Hippocampal formation (tissue), 2 donors: Measurements from ENCODE around the gene HSPB8.

Experiments
- DNase-seq, 2 donors: peaks; one replicate each; lab custom pipeline; 2025; lab: John Stamatoyannopoulos, UW

Gene HSPB8, protein sequence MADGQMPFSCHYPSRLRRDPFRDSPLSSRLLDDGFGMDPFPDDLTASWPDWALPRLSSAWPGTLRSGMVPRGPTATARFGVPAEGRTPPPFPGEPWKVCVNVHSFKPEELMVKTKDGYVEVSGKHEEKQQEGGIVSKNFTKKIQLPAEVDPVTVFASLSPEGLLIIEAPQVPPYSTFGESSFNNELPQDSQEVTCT

DNA sequence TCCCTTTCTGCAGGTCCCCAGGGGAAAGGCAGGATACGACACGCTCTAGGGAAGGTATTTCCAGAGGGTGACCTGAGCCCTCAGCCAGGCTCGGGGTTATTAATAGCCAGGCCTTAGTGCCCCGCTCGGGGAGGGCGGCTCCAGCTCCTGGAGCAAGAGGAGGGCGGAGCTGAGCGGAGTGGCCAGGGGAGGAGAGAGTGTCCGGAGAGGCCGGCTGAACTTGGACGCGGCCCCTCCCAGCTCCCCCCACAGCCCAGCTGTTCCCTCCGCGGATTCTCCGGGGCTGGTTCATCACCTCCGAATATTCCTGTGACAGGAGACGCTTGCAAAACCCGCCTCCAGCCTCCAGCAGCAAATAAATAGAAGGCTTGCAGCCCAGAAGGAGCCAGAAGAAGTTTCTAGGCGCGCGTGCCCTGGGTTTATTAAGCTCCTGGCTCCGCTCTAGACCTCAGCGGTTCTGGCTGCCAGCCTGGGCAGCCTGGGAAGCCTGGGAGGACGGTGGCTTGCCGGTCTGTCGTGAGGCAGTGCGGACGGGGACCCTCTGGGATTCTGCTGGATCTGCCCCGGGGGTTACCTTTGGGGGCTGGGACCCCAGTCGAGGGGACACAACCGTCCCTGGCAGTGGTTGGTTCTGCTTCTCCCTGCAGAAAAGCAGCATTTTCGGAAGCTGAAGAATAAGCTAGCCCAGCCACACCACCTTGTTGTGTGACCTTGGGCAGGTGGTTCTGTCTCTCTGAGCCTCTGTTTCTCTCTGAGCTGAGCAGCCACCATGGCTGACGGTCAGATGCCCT is at the start of gene HSPB8:
HSPB8 (plus strand) TSS at position 388 of the 791 bp plus-strand sequence; CDS start at position 770, 382 bp downstream.
- peak; percentile 43 to 46 for DNase-seq

- DNase-seq, result no peak
Observed at GRCh38 chr12:119129827-119130434, 48.8 kb upstream of the HSPB8 start.

GRCh38 chr12:119130523-119130922 is 48.2 kb upstream of the HSPB8 start:
- DNase-seq, result no peak

- DNase-seq, result no peak
Observed at GRCh38 chr12:119134284-119135072, 44.3 kb upstream of the HSPB8 start.

DNA sequence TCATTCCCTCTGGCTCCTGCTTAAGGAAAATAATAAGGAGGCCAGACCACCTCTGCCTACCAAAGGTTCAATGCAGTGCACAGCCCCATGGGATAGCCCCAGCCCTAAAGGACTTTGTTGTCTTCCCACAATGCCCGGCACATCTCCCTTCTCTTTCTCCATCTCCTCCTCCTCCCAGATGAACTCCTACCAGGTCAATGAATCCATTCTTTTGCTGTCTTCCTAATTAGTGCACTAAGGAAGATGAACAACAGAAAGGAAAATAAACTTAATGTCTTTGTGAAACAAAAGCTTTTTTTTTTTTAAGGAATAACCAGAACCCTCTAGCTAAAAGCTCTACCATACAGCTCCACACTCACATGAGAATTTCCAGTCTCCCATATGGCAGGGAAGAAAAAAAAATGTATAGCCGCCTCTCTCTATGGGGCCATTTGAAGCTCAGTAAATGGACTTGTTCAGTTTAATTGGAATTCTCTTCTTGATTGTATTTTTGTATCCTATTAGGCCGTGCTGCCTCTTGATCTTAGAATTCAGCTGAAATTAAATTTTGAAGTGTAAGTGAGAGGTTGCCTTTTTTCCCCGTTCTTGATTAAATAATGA is 41.8 kb upstream of the HSPB8 start:
- DNase-seq, result no peak

- DNase-seq, result no peak
Observed at GRCh38 chr12:119139448-119139847, 39.3 kb upstream of the HSPB8 start.

- DNase-seq, result no peak
Observed at GRCh38 chr12:119145367-119145766, 33.4 kb upstream of the HSPB8 start.

DNA sequence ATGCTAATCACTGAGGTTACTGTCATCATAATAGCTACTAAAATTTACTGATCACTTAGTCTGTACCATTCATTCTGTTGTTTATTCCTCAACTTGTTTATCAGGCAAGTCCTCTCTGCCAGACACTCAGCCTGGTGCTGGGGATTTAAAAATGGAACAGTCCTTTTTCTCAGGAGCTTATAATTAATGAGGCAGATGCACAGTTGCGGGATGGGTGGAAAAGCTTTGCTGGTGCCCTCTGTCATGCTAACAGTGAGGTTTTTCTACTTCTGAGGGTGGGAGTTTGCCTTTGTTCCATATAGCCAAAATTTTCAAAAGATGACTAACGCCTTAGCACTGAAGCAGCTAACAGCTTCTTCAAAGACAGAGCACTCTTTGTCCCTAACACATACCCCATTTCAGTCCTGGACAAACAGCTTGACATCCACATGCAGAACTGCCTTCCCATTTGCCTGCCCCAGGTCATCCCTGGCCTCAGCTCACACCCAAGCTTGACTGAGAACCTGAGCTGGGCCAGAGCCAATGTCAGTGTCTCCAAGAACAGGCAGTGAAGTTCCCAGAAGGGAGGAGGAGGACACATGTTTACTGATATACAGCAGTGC is 30.8 kb upstream of the HSPB8 start:
- no peak for DNase-seq

DNA sequence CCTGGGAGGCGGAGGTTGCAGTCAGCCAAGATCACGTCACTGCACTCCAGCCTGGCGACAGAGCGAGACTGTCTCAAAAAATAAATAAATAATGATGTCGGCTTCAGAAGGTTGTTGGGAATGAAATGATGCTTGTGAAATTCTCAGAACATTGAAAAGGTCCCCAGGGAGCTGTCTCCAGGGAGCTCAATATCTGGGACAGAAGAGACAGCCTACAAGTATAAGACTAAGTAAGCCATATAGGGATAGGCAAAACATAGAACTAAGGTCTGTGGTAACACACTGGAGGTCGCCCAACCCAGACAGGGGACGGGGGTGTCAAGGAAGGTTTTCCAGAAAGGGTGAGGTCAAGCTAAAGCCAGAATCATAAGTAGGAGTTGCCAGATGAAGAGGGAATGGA is 29.5 kb upstream of the HSPB8 start:
- DNase-seq, result no peak

DNA sequence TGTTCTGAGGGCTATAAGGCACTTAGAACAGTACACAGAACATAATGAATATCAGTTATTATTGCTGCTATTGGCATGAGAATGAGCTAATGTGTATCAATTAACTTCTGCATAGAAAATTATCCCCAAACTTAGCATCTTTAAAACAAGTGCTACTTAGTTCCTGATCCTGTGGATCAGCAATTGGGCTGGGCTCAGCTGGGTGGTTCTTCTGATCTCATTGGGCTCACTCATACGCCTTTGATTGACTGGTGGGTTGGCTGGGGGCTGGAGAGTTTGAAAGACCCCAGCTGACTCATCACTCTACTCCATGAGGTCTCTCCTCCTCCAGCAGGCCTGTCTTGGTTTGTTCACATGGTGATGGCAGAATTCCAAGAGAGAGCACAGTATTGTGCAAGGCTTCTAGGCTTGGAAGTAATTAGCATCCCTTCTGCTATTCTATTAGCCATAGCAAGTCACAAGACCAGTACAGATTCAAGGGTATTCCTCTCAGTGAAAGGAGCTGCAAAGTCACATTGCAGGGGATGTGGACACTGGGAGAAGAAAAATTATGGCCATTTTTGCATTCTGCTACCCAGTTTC is 27.2 kb upstream of the HSPB8 start:
- DNase-seq, result no peak

DNA sequence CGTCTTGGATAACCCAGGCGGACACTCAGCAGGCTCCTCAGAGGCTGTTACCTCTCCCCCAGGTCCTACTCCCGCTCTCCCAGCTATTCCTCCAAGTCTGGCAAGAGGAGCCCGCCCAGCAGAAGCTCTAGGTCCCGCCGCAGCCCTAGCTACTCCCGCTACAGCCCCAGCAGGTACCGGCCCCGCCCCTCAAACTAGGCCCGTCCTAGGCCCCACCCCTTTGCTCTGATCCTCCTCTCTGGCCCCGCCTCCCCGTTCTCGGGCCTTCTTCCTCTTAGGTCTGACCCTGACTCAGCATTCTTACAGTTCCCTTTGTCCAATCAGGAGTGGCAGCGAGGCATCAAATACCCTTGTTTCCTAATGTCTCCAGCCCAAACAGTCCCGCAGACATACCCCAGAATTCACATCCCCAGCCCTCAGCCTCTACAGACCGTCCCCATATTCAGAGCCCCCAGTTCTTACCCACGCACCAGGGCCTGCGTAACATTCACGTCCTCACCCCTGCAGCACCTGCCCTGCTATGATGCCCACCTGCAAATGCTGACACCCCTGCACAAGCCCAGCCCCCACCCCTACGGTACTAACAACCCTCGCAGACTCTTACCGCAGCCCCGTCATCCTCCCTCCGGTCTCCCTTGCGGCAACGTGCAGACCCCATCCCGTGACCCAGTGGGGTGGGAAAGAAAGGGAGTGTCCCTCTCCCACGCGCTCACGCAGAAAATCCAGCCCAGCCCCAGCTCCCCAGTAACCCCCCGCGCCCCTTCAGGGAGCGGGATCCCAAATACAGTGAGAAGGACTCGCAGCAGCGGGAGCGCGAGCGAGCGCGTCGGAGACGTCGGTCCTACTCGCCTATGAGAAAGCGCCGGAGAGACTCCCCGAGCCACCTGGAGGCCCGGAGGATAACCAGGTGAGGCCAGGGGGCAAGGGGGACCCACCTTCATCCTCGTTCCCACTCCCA is 25.0 kb upstream of the HSPB8 start:
- DNase-seq, result peak in 1 of 2 donors; percentile 22

DNA sequence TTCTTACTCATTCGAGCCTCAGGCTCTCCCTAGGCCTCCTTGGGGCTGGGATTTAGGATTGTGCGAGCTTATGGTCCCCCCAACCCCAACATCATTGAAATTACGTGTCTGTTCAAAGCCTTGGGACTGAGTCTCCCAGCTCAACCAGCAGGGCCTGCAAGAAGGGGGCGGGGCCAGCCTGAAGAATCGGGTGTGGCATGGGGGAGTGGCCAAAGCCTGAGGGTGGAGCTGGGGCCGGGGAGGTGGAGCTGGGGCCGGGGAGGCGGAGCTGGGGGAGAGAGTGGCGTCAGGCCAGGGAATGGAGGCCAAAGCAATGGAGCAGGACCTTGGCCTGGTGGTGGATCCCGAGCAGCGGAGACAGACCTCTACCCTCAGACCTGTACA is 24.3 kb upstream of the HSPB8 start:
- no peak for DNase-seq

- no peak for DNase-seq
Observed at GRCh38 chr12:119156401-119157044, 22.2 kb upstream of the HSPB8 start.

- no peak for DNase-seq
Observed at GRCh38 chr12:119157528-119157927, 21.2 kb upstream of the HSPB8 start.

DNA sequence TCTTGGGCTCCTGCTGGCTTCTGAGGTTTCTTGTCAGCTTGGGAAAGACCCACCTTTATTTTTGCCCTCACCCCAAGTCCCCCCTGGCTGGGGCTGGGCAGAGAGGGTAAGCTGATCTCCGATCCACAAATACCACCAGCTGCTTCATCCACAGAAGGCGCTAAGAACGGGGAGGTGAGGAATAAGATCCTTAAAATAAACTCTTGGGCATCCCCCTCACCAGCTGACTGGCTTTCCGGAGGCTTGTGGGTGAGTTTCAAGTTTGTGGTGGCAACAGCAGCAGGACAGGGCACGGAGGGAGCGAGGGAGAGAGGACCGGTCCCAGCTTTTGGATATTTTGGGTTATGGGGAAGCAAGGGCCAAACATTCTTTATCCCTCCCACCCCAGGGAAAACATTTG is 20.8 kb upstream of the HSPB8 start:
- DNase-seq, result no peak

DNA sequence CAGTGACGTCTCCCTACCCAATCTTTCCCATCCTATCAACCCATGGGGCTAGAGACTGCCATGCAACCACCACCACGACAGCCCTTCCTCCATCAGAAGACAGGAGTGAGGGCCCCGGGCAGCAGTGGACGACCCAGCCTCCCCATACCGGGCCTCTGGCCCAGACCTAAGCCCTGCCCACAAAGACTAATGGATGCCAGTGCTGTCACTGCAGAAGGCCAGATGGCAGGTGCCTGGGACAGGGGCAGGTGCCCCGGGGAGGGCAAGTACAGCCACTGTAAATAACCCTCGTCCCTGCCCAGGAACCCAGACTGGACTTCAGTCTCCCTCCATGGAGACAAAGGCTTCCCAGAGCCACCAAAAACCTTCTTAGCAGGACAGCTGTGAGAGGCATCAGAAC is 20.3 kb upstream of the HSPB8 start:
- no peak for DNase-seq

GRCh38 chr12:119159844-119160243 is 18.9 kb upstream of the HSPB8 start:
- DNase-seq, result no peak

- no peak for DNase-seq
Observed at GRCh38 chr12:119167902-119168301, 10.8 kb upstream of the HSPB8 start.

GRCh38 chr12:119168721-119169120 is 10.0 kb upstream of the HSPB8 start:
- no peak for DNase-seq

- no peak for DNase-seq
Observed at GRCh38 chr12:119169150-119169549, 9.6 kb upstream of the HSPB8 start.
